ENCODE results near the gene NCOA4. TPM values are rescaled to one million over a fixed set of nuclear protein-coding genes. Genes with fewer than 3 reads are reported as not detected.
A peak's percentile ranks its signal among the peaks of the same experiment; 100 is the strongest.
"Not testable (repeated sequence)": the region's sequence is repeated elsewhere in the genome, so short reads cannot be mapped to it uniquely, and the experiment has no call there.

NCOA4 gene
- total RNA-seq, 2 donors from 2014 or later = 178 to 206 TPM

DNA sequence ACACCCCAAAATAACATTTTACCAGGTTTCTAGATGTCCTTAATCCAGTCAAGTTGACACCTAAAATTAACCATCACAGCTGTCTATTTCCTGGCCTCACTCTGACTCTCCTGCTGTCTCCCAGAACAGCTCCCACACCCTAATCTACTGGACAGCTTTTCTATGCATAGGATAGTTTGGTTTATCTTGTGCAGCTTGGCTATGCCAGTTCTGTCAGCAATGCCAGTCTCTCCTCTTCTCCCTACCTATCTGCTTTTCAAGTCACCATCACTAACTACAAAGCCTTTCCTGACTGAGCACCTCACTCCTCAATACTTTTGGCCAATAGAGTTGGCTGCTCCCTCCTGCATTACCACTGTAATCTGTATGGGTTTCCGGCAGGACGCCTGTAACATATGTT lies 5.0 kb downstream of the NCOA4 start:
- no peak for DNase-seq
- intact Hi-C loops (cut with DNase I) = no loop called here
- no peak for ATAC-seq

DNA sequence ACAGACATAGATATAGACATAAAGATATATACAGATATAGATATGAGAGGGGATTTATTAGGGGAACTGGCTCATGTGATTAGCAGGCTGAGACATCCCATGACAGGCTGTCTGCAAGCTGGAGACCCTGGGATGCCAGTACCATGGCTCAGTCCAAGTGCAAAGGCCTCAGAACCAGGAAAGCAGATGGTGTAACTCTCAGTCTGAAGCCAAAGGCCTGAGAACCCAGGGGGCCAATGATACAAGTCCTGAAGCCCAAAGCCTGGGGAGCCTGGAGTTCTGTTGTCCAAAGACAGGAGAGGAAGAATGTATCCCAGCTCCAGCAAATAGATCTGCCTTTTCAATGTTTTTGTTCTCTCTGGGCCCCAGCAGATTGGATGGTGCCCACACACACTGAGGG lies 5.5 kb downstream of the NCOA4 start:
- no peak for DNase-seq
- no peak for ATAC-seq
- intact Hi-C loops (cut with DNase I) = no loop called here

DNA sequence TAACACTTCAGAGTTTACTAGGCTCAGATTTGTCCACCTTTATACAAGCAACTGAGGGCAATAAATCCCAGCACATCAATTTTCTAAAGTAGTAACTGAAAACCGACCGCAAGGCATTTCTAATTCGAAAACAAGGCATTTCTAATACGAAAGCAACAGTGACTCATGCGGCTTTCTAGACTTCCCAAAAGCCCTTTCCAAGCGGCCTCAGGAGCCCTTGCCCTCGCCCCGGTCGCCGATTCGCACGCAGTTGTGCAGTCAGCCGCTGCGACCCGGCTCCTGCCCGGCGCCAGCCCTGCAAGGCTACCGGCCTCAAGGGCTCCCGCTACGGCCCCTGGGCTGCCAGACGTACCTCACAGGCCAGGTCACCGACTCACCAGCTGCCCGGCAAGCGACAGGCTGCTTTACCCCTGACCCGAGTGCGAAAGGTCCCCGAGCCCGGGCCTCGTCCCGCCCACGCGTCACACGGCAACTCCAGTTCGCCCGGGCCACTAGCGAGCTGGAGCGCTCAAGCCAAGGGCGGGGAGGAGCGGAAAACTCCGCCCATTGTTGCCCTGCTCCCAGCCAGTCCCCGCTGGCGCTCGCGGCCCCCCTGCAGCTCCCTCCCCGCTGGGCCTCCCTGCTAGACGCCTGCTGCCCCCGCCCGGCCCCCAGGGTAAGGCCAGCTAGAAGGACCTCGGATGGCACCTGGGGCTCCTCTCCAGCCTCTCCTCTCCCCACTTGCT lies 7.3 kb downstream of the NCOA4 start:
- DNase-seq = peak; percentile 94
- peak; percentile 96 for ATAC-seq
- intact Hi-C loops (cut with DNase I) = no loop called here

GRCh38 chr10:46020344-46020657 lies 10.1 kb downstream of the NCOA4 start:
- no peak for DNase-seq
- intact Hi-C loops (cut with DNase I) = no loop called here
- ATAC-seq = no peak

- ATAC-seq (peak; percentile 42 to 51), DNase-seq (peak; percentile 30)
- intact Hi-C loops (cut with DNase I) = no loop called here
Measured at GRCh38 chr10:46019569-46020343, 10.7 kb downstream of the NCOA4 start.

GRCh38 chr10:46019177-46019528 lies 11.3 kb downstream of the NCOA4 start:
- DNase-seq (no peak), ATAC-seq (no peak)

GRCh38 chr10:46018453-46019176 lies 11.8 kb downstream of the NCOA4 start:
- peak in 1 of 2 donors; percentile 13 for ATAC-seq
- no peak for DNase-seq
- intact Hi-C loops (cut with DNase I) = no loop called here

More at GRCh38 chr10:46019177-46019528, 11.3 kb downstream of the NCOA4 start:
- intact Hi-C loops (cut with DNase I) = no loop called here

GRCh38 chr10:46017733-46018132 lies 12.7 kb downstream of the NCOA4 start:
- ATAC-seq (no peak), DNase-seq (no peak)
- intact Hi-C loops (cut with DNase I) = no loop called here

GRCh38 chr10:46016811-46017210 lies 13.6 kb downstream of the NCOA4 start:
- no peak for ATAC-seq
- no peak for DNase-seq

GRCh38 chr10:46016190-46016589 lies 14.2 kb downstream of the NCOA4 start:
- DNase-seq = no peak
- no peak for ATAC-seq
- intact Hi-C loops (cut with DNase I) = no loop called here

More at GRCh38 chr10:46016811-46017210, 13.6 kb downstream of the NCOA4 start:
- intact Hi-C loops (cut with DNase I) = no loop called here

- DNase-seq (no peak), ATAC-seq (no peak)
- intact Hi-C loops (cut with DNase I) = no loop called here
Measured at GRCh38 chr10:46014683-46015405, 15.6 kb downstream of the NCOA4 start.

GRCh38 chr10:46014206-46014605 lies 16.2 kb downstream of the NCOA4 start:
- no peak for DNase-seq
- no peak for ATAC-seq
- intact Hi-C loops (cut with DNase I) = no loop called here

DNA sequence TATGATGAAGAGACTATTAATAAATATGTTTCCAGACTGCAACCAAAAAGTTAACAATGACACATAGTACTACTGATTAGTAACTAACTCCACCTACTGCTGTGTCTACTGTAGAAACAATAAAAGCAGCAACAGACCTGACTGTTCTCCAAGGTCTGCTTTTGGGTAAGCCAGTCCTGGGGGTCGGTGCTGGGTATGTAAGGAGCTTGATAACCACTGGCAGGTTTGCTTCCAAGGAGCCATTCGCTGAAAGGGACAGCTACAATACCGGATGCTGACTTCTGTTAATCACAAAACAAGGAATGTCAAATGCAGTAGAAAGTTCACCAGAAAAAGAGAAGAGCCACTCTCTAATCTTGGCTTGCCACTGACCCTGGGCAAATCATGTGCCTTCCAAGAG lies 17.7 kb downstream of the NCOA4 start:
- intact Hi-C loops (cut with DNase I) = no loop called here
- DNase-seq (no peak), ATAC-seq (no peak)

DNA sequence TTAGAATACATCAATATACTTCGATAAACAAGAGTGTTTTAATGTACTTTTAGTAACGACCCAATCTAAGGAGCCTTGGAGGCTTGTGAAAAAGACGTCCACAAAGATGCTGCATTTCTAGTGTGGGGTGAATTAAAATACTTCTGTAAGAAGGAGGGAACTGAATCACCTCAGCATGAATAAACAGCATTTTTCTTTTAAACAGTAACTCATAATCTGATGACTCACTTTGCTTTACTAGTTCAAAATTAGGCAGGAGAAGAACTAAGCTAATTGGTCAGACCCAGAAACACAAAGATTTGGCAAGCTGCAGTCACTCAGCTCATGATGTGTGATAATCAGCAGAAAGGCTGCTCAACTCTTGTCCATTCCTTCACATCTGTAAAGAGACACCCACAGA lies 24.2 kb downstream of the NCOA4 start:
- no peak for DNase-seq
- ATAC-seq = peak in 1 of 2 donors; percentile 51
- intact Hi-C loops (cut with DNase I) = no loop called here

DNA sequence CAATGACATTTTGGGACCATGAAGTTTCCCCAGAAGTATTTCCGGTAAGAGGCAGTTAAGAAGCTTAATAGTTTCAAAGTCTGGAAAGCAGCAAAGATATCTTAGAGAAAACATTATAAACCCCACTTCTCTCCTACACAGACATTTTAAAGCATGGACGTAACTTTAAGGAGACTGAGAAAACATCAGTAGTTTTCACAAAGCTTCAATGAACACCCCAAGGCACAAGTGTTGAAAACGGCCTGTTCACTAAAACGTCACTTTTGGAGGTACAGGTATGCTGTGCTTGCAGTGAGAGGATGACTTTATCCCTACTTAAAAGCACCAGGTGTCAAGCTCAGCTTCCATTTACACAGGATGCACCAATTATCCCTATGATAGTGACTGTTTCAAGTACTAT lies 25.0 kb downstream of the NCOA4 start:
- DNase-seq = no peak
- ATAC-seq = no peak
- intact Hi-C loops (cut with DNase I) = no loop called here

GRCh38 chr10:46004963-46005362 lies 25.5 kb downstream of the NCOA4 start:
- DNase-seq = no peak
- intact Hi-C loops (cut with DNase I) = no loop called here
- no peak for ATAC-seq

- no peak for ATAC-seq
- no peak for DNase-seq
- intact Hi-C loops (cut with DNase I) = no loop called here
Measured at GRCh38 chr10:46002916-46003693, 27.3 kb downstream of the NCOA4 start.

- intact Hi-C loops (cut with DNase I); ATAC-seq; DNase-seq: not testable (repeated sequence)
Measured at GRCh38 chr10:46002189-46002687, 28.2 kb downstream of the NCOA4 start.

Measured in left cardiac atrium (tissue), 4 donors.